D341Med (cell line): Measurements from ENCODE around the gene PNPLA5.
A peak's percentile ranks its signal among the peaks of the same experiment; 100 is the strongest.
"Not testable (repeated sequence)": the region's sequence is repeated elsewhere in the genome, so short reads cannot be mapped to it uniquely, and the experiment has no call there.

ENCODE experiments used
- DNase-seq: peaks from one replicate; pipeline ENCODE4 v3.0.0; 2012; ENCODE audit warnings: low spot score

Gene PNPLA5

GRCh38 chr22:43891360-43892182, at the start of gene PNPLA5:
TSS of gene PNPLA5 (minus strand) at chr22:43892013. CDS start at chr22:43891880, 133 bp downstream.
- peak; percentile 62 for DNase-seq

GRCh38 chr22:43941449-43941848, 49.6 kb upstream of the PNPLA5 start:
- no peak for DNase-seq

- DNase-seq, result no peak
These were observed 40.0 kb upstream of the PNPLA5 start for GRCh38 chr22:43931771-43932170.

- DNase-seq, result no peak
These were observed 37.1 kb upstream of the PNPLA5 start for GRCh38 chr22:43928908-43929307.

GRCh38 chr22:43928468-43928867, 36.7 kb upstream of the PNPLA5 start:
- no peak for DNase-seq

DNA sequence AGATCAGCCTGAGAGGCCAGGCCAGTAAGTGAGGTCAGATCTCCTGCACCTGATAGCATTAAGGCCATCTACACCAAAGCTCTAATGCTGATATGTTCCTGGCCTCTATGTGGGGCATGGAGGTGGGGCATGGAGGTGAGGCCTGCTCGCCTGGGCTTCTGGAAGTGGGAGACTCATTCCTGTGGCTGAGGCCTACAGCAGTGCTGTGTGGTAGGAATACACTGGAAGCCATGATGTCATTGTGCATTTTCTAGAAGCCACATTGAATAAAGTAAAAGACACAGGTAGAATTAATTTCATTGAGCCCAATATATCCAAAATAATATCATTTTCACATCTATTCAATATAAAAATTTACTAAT, 34.5 kb upstream of the PNPLA5 start:
- no peak for DNase-seq

GRCh38 chr22:43925433-43926348, 33.9 kb upstream of the PNPLA5 start:
- peak; percentile 91 for DNase-seq

DNA sequence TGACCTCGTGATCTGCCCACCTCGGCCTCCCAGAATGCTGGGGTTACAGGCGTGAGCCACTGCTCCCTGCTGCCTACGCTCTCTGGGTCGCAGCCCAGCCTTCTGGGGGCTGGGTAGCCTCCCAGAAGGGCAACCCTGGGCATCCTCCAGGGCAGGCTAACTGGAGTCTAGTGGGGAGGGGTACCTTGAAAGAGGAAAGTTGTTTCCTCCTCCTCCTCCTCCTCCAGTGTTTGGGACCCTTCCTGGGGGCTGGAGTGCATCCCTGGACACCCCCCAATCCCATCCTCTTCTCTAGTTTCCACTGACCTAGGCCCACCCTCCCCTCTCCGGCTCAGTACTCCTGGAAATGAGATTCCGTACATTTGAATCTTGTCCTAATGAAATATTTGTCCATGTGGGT, 33.1 kb upstream of the PNPLA5 start:
- DNase-seq, result no peak

- peak; percentile 96 for DNase-seq
These were observed 32.0 kb upstream of the PNPLA5 start, which contains the start of gene PNPLA3 for GRCh38 chr22:43923631-43924464. TSS of gene PNPLA3 (plus strand) at chr22:43923805. CDS start at chr22:43923912, 107 bp downstream.

- no peak for DNase-seq
These were observed 31.4 kb upstream of the PNPLA5 start for GRCh38 chr22:43923191-43923590.

- no peak for DNase-seq
These were observed 30.3 kb upstream of the PNPLA5 start for GRCh38 chr22:43922123-43922522.

- DNase-seq, result no peak
These were observed 29.6 kb upstream of the PNPLA5 start for GRCh38 chr22:43921370-43921769.

DNA sequence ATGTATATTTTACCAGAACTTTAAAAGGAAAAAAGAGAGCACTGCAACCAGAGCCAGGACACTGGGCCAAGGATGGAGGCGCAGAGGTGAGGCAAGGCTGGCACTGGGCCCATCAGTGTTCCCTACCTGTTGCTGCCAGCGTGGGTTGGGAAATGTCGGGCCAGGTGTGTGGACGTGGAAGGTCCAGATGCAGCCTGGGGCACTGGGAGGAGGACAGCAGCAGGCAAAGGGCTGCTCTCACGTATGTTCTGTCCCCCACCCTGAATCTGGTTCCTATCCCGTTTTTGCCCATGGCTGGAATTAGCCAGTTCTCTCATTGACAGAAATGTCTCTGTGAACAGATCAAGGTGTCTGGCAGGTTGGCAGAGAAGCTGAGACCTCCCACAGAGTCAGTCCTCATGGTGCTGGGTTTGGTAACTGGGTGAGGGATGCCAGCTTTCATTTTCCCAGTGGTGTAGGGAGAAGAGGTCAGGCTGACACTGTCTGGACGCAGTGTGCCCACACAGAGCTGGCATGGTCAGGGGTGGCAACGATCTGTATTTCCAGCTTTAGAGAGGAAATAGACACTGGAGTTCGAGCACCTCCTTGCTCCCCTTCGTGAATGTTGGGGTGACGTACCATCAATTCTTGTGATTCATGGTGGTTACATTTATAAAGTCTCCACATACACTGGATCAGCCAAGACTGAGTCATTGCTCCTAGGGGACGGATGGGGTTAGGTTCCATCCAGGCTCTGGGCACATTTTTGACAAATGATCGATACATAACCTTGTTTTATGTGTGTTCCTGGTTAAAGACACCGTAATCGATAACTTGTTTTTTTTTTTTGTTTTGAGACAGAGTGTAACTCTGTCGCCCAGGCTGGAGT, 27.5 kb upstream of the PNPLA5 start:
- DNase-seq, result no peak

GRCh38 chr22:43917521-43917920, 25.7 kb upstream of the PNPLA5 start:
- no peak for DNase-seq

- no peak for DNase-seq
These were observed 19.5 kb upstream of the PNPLA5 start for GRCh38 chr22:43911351-43911750.

DNA sequence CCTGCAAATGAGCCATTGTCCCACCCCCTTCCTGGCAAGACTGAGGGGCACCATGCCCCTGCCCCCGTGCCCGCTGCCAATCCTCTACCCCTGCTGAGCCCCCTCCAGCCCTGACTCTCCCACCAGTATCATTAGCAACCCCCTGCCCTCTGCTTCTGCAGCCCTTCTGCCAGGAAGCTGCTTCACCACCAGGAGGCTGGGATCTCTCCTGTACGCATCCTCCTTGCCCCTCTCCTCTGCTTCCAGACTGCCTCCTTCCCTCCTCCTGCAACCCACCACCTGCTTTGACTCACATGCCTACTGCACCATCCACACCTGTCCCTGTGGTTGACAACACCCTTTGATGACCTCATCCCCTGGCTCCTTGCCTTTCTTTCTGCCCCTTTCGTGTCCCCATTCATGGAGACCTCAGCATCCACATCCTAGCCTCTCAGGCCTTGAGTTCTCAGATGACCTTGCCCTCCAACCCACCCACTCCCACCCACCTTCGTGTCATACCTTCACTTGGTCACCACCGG, 18.4 kb upstream of the PNPLA5 start:
- DNase-seq, result no peak

DNA sequence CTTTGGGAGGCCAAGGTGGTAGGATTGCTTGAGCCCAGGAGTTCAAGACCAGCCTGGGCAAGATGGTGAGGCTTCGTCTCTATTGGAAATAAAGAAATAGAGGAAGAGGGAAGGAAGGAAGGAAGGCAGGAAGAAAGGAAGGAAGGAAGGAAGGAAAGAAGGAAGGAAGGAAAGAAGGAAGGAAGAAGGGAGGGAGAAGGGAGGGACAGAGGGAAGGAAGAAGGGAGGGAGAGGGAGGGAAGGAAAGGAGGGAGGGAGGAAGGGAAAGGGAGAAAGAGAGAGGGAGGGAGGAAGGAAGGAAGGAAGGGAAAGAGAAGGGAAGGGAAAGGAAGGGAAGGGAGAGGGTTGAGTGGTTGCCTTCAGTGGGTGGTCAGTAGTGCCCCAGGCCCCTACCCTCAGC, 17.9 kb upstream of the PNPLA5 start:
- no peak for DNase-seq

- no peak for DNase-seq
These were observed 13.9 kb upstream of the PNPLA5 start for GRCh38 chr22:43905681-43906080.

- DNase-seq, result not testable (repeated sequence)
These were observed 12.6 kb upstream of the PNPLA5 start for GRCh38 chr22:43904412-43904811.

GRCh38 chr22:43903033-43903432, 11.2 kb upstream of the PNPLA5 start:
- DNase-seq, result not testable (repeated sequence)
